ENCODE results near the gene ABHD15. TPM values are rescaled to one million over a fixed set of nuclear protein-coding genes. Genes with fewer than 3 reads are reported as not detected.

ABHD15 gene
- total and polyA plus RNA-seq, 11 donors: 4.0 to 13.1 (median 8.2) TPM

DNA sequence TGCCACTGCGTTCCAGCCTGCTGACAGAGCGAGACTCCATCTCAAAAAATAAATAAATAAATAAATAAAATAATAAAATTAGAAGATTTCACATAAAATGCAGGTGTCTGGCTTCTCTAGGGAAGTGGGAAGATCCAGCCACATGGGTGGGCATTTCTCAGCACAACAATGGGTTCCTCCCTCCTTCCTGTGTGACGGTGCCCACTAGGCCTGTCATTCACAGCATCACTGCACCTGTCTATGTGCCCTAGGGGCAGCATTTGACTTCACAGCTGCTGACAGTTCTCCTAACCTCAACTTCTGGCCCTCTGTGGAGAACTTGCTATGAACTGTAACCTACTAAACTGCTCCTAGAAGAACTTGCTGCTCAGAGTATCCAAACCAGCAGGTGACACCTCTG is 3.0 kb downstream of the ABHD15 start:
- Histone ChIP-seq H3K9me3 (no peaks in the 10 kb centered on the region), H3K36me3 (peaks cover 0 to 3% (median 0%) of the 10 kb centered on the region in 9 donors), H3K4me1 (peaks cover 0 to 54% (median 15%) of the 10 kb centered on the region in 12 donors), H3K4me3 (no peak overlapping the region), H3K27me3 (no peaks in the 10 kb centered on the region), H3K27ac (no peak overlapping the region)
- intact Hi-C loops (cut with DNase I): loop anchor here in 2 of 10 donors (10.0 kb wide), 2 partner anchors 419 to 921 kb away; no protein-coding TSS in a partner anchor
- TF ChIP-seq, protein P1, sequence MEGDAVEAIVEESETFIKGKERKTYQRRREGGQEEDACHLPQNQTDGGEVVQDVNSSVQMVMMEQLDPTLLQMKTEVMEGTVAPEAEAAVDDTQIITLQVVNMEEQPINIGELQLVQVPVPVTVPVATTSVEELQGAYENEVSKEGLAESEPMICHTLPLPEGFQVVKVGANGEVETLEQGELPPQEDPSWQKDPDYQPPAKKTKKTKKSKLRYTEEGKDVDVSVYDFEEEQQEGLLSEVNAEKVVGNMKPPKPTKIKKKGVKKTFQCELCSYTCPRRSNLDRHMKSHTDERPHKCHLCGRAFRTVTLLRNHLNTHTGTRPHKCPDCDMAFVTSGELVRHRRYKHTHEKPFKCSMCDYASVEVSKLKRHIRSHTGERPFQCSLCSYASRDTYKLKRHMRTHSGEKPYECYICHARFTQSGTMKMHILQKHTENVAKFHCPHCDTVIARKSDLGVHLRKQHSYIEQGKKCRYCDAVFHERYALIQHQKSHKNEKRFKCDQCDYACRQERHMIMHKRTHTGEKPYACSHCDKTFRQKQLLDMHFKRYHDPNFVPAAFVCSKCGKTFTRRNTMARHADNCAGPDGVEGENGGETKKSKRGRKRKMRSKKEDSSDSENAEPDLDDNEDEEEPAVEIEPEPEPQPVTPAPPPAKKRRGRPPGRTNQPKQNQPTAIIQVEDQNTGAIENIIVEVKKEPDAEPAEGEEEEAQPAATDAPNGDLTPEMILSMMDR (IDR thresholded peaks at IDR 0.05): no peak
- no peak for TF ChIP-seq POLR2A (IDR thresholded peaks at IDR 0.05)
- 90 to 96% (median 94%) methylated on average over 3 of the region's 3 CpGs for whole genome bisulfite sequencing, 4 donors
- DNase-seq (no peak), ATAC-seq (no peak)

DNA sequence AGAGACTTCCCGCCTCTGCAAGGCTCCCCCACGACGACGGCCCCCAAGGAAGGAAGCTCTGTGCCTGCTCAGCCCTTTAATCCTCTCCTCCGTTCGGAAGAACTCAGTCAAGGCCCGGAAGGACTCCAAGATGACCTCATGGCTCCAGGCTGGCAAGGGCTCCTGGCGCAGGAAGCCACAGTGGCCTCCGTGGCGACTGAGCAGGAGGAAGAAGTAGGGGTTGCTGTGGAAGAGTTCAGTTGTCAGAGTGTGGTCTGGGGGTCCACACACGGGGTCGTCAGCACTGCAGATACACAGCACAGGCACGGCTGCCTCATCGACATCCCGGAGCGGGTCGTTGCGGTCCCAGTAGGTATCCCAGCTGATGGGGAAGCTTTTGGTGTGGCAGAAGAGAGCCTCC is 4.2 kb downstream of the ABHD15 start:
- 75 to 85% (median 82%) methylated on average over 17 to 18 of the region's 18 CpGs for WGBS, 4 donors
- Histone ChIP-seq H3K27me3 (no peaks in the 10 kb centered on the region), H3K9me3 (no peaks in the 10 kb centered on the region), H3K4me1 (peaks cover 0 to 52% (median 14%) of the 10 kb centered on the region in 12 donors), H3K27ac (peak overlapping the region in 1 of 12 donors; percentile 37), H3K36me3 (peaks cover 0 to 3% (median 0%) of the 10 kb centered on the region in 9 donors), H3K4me3 (no peak overlapping the region)
- intact Hi-C loops (cut with DNase I): loop anchor here in 2 of 10 donors (10.0 kb wide), 2 partner anchors 418 to 922 kb away; no protein-coding TSS in a partner anchor
- DNase-seq (no peak), ATAC-seq (no peak)
- no peak for TF ChIP-seq POLR2A (IDR thresholded peaks at IDR 0.05)
- TF ChIP-seq, protein P1 (IDR thresholded peaks at IDR 0.05): no peak

GRCh38 chr17:29561554-29562517 is 5.0 kb downstream of the ABHD15 start:
- Histone ChIP-seq H3K36me3 (peaks cover 0 to 3% (median 0%) of the 10 kb centered on the region in 9 donors), H3K4me1 (peaks cover 0 to 52% (median 12%) of the 10 kb centered on the region in 12 donors), H3K4me3 (no peak overlapping the region), H3K9me3 (no peaks in the 10 kb centered on the region), H3K27me3 (no peaks in the 10 kb centered on the region), H3K27ac (peak overlapping the region in 3 of 12 donors; percentile 14 to 37 (median 27))
- peak in 3 of 5 donors; percentile 27 to 45 (median 29) for DNase-seq
- intact Hi-C loops (cut with DNase I): loop anchor here in 2 of 10 donors (10.0 kb wide), 2 partner anchors 417 to 923 kb away; no protein-coding TSS in a partner anchor
- TF ChIP-seq POLR2A (IDR thresholded peaks at IDR 0.05): no peak
- TF ChIP-seq, protein P1 (IDR thresholded peaks at IDR 0.05): no peak
- WGBS, 4 donors: 57 to 69% (median 64%) methylated on average over 14 to 17 of the region's 17 CpGs
- ATAC-seq: peak in 1 of 4 donors; percentile 50

DNA sequence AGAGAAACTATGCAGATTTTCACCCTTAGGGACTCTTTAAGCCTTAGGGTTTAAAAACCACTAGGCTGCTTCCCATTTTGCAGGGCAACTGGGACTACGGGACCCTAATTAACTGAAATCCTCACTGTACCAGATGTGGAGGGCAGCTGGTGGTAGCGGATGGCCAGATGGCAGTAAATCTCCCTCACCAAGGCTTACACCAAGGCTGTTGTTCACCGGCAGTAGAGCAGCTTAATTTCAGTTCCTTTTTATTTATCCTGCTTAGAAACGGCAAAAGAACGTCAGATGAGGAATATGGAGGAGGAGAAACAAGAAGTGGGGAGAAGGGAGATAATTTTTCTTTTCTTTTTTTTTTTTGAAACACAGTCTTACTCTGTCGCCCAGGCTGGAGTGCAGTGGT is 6.5 kb downstream of the ABHD15 start:
- Histone ChIP-seq H3K4me1 (peaks cover 0 to 38% (median 4%) of the 10 kb centered on the region in 12 donors), H3K27ac (peak overlapping the region in 1 of 12 donors; percentile 37), H3K27me3 (no peaks in the 10 kb centered on the region), H3K4me3 (peak overlapping the region in 1 of 12 donors; percentile 3), H3K9me3 (no peaks in the 10 kb centered on the region), H3K36me3 (peaks cover 0 to 3% (median 0%) of the 10 kb centered on the region in 9 donors)
- intact Hi-C loops (cut with DNase I): loop anchor here in 2 of 10 donors (10.0 kb wide), 2 partner anchors 416 to 924 kb away; no protein-coding TSS in a partner anchor
- no peak for TF ChIP-seq POLR2A (IDR thresholded peaks at IDR 0.05)
- TF ChIP-seq, protein P1 (IDR thresholded peaks at IDR 0.05): no peak
- DNase-seq (no peak), ATAC-seq (peak in 2 of 4 donors; percentile 32 to 51)
- 84 to 94% (median 88%) methylated on average over 6 of the region's 6 CpGs for WGBS, 4 donors
